ENCODE results near the gene CAPNS1.

The CAPNS1 gene

DNA sequence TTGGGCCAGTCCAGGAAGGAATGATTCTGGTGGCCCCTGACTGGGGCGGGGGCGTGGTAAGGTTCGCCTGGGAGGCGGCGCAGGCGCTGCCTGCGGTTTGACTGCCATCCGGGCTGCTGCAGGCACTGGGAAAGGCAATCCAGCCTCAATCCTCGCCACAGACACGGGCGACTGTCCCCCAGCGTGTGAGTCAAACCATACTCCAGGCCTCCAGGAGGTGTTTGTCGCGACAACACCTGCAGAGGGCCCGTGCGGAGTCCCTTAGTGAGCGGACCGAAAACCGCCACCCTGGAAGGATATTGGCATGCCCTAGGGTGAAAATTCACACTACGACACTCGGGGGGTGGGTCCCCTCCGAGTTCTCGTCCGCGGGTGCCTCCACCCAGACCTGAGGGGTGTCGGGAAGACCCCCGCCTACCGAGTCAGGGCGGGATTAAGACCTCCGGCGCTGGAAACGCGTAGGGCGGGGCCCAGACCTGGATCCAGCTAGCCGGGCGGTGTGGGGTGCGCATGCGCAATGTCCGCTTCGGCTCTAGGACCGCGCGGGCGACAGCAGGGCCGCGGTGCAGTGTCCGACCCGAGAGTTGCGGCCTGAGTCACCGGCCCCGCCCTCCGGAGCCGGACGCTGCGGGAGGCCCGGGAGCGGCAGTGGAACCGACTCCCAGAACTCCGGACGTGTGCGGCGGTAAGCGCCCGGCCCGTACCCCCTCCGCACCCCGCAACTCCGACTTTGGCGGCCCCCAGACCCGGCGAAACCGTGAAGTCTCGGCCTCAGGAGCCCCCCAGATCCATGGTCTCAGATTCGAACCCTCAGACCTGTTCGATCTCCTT is at the start of gene CAPNS1:
Gene CAPNS1, plus strand, starts transcription at position 594 of the 831 bp plus-strand sequence. CDS start 946 bp downstream, outside the sequence.
- peak; percentile 78 to 99 (median 95) for DNase-seq

DNA sequence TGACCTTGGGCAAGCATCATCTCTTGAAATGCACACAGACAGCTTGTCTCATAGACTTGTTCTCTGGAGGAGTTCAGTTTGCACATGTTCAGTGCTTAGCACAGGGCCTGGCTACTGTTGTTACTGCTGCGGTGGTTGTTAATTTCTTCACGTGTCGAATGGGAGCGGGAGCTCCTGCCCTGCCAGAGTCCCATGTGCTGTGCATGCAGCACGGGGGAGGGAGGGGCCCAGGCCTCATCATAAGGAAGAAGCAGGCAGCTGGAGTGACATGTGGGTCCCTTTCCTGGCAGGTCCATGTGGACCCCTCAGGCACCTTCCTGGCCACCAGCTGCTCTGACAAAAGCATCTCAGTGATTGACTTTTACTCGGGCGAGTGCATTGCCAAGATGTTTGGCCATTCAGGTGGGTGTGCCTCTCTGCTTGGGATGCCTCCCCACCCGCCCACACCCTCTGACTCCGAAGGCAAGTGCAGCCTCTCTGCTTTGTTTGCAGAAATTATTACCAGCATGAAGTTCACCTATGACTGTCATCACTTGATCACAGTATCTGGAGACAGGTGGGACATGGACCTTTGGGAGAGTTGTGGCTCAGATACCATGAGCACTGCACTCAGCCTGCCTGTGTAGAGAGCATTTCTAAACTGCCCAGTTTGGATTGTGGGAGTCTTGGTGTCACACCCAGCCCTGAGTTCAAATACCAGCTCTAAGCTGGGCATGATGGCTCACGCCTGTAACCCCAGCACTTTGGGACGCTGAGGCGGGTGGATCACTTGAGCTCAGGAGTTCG is 48.8 kb upstream of the CAPNS1 start:
- no peak for DNase-seq

DNA sequence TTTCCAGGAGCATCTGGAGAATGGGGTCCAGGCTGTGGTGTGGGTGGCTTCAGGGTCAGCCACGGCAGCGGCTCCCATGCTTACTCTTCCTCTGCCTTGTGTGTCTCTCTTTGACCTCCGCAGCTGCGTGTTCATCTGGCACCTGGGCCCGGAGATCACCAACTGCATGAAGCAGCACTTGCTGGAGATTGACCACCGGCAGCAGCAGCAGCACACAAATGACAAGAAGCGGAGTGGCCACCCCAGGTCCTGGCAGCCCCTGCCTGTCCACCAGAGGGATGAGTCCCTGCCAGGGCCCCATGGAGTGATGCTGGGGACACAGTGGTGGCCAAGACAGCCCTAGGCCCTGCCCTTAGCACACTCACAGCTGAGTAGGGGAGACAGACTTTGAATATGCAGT is 47.3 kb upstream of the CAPNS1 start:
- peak in 1 of 58 donors; percentile 30 for DNase-seq

DNA sequence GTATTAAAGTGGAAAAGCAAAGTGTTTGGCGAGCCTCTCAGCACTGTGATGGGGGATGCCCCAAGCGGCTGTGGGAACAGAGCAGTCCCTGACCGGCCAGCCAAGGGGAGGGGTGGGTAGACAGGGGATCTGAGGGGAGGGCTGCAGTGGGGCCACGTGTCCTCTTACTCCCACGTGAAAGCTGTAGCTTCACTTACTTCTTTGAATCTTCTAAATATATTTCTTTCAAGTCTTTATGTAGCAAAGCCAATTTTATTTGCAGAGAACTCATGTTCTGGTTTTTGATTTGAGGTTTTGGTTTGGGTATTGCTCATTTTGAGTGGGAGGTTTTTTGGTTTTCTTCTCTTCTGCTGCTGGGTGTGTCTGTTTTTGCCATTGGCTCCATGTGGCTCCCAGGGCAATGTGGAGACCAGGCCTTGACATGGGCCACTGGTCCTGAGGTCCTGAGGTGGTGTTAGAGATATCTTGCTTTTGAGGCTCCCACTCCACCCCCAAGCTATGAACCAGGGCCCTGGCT is 46.7 kb upstream of the CAPNS1 start:
- DNase-seq, result peak in 5 of 58 donors; percentile 4 to 46 (median 23)

DNA sequence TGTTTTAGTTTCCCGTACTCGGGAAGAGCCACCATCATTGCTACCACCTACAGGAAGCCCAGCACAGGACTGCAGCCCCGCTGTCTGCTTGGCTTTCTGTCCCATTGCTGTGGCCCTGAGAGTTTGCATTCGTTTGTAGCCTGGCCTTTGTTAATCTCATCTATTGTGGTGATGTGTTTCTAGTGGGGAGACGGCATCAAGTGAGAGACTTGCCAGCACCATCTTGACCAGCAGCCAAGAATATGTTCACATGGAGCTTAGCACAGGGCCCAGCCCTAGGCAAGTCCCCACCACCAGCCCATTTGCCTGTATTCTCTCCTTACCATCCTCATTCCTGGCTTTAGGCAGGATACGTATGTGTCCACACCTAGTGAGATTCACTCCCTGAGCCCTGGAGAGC is 46.2 kb upstream of the CAPNS1 start:
- peak in 33 of 58 donors; percentile 11 to 69 (median 31) for DNase-seq

DNA sequence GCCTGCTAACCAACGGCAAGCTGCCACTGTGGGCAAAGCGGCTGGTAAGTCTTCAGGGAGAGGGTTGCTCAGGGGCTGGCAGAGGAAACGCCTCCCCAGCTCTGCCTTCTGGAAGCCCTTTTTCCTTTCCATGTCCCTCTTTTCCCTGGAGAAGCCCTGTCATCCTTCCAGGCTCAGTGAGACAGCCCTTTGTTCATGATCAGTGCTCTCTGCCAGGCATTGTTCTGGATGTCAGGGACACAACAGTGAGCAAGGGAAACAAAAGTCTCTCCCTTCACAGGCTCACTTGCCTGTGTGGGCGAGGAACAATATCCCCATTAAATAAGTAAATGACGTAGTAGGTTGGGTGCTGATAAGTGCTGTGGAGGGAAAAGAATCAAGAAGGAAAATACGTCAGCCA is 42.8 kb upstream of the CAPNS1 start:
- peak in 49 of 58 donors; percentile 12 to 93 (median 69) for DNase-seq

DNA sequence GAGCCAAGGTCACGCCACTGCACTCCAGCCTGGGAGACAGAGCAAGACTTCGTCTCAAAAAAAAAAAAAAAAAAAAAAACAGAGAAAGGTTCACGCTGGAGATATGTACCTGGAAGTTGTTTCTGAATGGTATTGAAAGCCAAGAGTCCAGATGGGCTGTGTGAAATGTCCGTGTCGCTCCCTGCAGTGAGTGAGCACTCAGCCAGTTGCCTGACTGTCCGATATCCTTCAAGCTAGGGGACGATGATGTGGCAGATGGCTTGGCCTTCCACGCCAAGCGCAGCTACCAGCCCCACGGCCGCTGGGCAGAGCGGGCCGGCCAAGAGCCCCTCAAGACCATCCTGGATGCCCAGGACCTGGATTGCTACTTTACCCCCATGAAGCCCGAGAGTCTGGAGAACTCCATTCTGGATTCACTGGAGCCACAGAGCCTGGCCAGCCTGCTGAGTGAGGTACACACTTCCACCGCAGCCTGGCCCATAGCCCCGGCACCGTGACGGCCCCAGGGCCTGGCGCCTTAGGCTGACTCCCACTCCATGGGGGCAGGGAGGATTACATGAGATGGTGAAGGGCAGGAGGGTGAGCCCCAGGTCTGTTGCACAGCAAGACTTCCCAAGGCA is 40.6 kb upstream of the CAPNS1 start:
- no peak for DNase-seq

DNA sequence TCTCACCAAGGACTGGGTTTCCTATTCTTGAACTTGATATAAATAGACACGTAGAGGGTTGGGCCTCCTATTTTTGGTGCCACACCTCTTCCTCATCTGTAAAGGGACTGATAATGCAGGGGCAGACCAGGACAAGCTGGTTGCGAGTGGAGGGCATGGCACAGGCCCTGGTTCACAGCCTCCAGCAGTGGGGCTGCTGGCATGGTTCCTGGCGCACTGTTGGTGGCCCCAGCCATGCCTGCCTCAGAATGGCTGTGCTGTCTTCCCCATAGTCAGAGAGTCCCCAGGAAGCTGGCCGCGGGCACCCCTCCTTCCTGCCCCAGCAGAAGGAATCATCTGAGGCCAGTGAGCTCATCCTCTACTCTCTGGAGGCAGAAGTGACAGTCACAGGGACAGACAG is 39.4 kb upstream of the CAPNS1 start:
- DNase-seq, result peak in 5 of 58 donors; percentile 3 to 25 (median 18)

DNA sequence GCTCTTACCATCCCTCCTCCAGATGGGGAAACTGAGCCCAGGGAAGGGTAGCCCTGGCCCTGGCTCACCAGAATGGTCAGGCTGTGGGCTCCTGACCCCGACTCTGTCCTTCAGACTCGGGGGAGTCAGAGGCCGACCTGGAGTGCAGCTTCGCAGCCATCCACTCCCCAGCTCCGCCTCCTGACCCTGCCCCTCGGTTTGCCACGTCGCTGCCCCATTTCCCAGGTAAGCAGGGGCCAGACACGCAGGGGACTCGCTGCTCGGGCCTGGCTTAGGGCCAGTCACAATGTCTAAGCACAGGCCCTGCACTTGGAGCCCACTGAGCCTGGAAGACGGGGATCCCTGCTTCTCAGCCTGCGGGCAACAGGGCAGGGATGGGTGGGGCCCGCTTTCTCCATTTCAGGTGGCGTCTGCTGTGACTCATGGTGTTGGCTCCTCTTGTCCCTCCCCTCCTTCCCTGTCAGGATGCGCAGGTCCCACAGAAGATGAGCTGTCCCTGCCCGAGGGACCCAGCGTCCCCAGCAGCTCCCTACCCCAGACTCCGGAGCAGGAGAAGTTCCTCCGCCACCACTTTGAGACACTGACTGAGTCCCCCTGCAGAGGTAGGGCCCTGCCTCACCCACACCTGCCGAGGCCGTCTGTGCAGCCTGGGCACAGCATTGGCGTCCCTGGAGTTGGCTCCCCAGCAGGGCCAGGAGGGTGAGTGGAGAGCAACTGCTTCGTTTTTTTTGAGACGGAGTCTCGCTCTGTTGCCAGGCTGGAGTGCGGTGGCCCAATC is 38.1 kb upstream of the CAPNS1 start:
- DNase-seq, result no peak

DNA sequence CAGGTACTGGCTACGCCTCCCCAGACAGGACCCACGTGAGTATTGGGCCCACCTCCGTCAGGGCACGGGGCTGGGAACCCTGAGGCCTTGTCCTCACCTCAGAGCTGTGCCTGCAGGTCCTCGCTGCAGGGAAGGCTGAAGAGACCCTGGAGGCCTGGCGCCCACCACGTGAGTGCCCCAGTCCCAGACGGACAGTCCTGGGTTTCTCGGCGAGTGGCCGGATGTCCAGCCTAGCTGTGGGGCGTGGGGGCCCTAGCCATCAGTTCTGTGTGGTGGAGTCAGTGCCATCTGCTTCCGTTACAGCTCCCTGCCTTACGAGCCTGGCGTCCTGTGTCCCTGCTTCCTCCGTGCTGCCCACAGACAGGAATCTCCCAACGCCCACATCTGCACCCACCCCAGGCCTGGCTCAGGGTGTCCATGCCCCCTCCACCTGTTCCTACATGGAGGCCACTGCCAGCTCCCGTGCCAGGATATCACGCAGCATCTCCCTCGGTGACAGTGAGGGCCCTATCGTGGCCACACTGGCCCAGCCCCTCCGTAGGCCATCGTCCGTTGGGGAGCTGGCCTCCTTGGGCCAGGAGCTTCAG is 36.7 kb upstream of the CAPNS1 start:
- DNase-seq, result no peak

DNA sequence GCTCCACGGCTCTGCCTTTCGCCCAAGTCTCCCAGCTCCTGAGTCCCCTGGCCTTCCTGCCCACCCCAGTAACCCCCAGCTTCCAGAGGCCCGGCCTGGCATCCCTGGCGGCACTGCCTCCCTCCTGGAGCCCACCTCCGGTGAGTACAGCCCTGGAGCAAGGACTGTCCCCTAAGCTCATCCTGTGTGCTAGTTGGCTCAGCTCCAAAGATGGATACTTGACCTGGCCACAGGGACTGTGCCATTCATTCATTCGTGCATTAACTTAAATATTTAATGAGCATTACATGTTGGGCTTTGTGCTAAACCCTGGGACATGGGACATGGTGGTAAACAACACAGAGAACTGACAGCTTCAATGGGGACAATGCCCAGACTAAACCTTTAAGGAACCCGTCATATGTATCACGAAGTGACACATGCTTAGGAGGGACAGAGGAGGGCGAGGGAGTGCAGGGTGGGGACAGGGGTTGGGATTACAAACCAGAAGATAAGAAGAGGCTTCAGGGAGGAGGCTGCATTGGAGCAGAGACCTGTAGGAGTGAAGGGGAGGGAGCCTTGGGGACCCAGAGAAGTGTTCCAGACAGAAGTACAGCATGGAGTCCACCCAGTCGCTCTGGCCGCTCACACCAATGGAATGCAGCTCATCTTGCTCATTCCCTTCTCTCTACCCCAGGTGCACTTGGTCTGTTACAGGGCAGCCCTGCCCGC is 35.9 kb upstream of the CAPNS1 start:
- no peak for DNase-seq

DNA sequence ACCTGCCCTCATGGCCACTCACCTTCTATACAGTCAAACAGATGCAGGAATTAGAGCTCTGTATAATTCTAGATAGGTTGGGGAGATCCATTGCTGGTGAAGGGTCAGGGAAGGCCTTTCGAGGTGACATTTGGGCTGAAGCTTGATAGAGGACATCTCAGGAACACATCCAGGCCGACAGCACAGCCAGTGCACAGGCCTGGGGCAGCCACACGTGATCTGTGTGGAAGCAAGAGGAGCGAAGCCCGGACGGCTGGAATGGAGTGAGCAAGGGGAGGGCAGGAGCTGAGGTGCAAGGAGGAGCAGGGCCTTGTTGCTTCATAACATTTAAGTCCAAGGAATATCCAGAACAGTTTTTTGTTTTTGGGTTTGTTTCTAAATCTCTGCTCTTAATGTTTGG is 33.4 kb upstream of the CAPNS1 start:
- no peak for DNase-seq

DNA sequence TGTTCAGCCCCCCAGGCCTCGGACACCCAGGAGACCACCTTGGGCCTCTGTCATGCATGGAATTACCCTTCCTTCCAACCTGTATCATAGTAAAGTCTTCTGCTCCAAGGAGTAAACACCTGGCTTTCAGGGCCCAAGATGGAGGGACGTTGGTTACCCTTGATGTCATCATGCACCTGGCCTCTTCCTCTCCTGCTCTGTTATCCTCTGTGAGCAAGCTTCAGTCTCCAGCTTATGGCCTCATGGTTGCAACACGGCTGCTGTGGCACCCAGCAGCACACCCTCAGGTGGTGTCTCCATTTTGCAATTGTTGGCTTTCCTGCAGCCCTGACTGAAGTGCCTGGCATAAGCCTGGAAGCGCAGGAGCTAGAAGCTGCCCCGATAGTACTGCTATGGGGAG is 32.9 kb upstream of the CAPNS1 start:
- DNase-seq, result no peak

DNA sequence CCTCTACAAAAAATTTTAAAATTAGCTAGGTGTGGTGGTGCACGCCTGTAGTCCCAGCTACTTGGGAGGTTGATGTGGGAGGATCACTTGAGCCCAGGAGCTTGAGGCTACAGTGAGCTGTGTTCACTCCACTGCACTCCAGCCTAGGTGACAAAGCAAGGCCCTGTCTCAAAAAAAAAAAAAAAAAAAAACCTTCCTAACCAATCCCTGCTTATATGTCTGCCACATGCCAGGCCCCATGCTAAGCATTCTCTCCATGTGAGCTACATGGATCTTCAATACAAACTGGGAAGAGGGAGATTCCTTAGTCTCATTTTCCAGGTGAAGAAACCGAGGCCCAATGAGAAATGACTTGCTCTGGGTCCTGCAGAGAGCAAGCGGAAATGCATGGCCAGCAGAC is 31.2 kb upstream of the CAPNS1 start:
- DNase-seq, result no peak

DNA sequence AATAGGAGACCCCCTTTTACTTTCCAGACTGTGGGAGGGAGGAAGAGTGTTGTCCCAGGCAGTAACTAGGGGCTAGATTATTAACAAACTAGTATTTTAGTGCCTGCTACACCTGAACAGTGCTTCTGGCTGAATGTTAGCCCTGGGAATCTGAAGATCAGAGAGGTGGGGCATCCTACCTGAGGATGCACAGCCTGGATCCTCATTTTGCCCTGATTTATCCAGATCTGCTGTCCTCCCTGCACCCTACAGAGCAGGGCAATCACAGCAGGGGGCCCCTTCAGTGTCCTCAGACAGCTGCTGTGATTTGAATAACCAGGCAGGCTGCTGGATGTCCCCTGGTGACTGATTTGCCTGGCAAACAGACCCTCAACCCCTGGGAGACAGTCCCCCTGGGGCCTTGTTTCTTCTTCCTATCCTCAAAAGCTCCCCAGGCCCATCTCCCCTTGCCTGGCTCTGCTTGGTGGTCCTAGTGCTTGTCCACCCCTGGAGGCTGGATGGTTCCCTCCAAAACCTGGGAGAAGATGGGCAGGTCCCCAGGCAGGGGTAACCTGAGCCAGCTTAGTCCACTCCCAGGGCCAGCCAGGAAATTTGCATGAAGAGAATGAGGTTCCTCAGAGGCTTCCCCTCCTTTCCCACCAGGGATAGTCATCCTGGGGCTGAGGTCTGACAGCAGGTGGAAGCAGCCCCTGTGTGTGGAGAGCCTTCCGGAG is 29.2 kb upstream of the CAPNS1 start, which contains the start of gene OVOL3:
Gene OVOL3, plus strand, starts transcription at position 657 of the 713 bp plus-strand sequence. CDS start 60 bp downstream, outside the sequence.
- DNase-seq, result no peak

DNA sequence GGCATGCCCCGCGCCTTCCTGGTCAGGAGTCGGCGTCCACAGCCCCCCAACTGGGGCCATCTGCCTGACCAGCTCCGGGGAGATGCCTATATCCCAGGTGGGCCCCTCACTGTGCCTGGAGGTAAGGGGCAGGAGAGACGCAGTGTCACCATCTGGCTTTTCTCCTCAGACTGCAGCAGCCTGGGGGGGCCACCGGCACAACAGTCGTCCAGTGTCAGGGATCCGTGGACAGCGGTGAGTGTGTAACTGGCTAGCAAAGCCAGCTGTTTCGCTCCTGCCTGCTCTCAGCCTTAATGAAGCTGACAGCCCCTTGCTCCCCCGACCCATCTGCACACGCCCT is 28.7 kb upstream of the CAPNS1 start:
- peak in 1 of 58 donors; percentile 23 for DNase-seq

DNA sequence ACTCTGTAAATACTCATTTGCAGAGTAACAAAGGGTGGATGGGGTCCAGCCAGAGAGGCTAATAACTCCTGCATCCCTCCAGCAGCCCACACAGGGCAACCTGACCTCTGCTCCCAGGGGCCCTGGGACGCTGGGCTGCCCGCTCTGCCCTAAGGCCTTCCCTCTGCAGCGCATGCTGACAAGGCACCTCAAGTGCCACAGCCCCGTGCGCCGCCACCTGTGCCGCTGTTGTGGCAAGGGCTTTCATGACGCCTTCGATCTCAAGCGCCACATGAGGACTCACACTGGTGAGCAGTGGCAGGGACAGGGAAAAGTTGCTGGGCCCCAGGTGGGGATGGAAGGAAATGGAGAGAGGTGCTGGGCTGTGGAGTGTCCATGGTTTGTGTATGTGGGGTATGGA is 27.2 kb upstream of the CAPNS1 start:
- no peak for DNase-seq

DNA sequence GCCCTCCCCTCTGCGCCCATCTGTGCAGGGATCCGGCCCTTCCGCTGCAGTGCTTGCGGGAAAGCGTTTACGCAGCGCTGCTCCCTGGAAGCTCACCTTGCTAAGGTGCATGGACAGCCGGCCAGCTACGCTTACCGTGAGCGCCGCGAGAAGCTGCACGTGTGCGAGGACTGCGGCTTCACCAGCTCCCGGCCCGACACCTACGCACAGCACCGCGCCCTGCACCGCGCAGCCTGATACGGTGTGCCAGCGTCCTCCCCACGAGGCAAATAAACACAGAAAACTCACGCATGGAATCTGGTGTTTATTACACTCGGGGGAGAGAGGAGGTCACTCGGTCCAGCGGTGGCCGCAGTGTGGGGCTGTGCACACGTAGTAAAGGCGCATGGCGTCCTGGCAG is 26.4 kb upstream of the CAPNS1 start:
- no peak for DNase-seq

All from anterior cingulate cortex (tissue), 58 donors.